ENCODE measurements around the gene DGKQ. TPM values are rescaled to one million over a fixed set of nuclear protein-coding genes. Genes with fewer than 3 reads are reported as not detected.
"Not testable (repeated sequence)": the region's sequence is repeated elsewhere in the genome, so short reads cannot be mapped to it uniquely, and the experiment has no call there.

DGKQ gene
- total RNA-seq, 2 experiments from 2014 or later = 10.8 to 11.1 TPM

- CTCF ChIA-PET = no interaction called here
- Mint-ChIP-seq H3K4me1 (ENCODE audit: low read depth) (peaks cover 8% of the 10 kb centered on the region), H3K36me3 (ENCODE audit: low read depth) (no peaks in the 10 kb centered on the region), H3K9me3 (no peaks in the 10 kb centered on the region), H3K27me3 (ENCODE audit: low read depth) (no peaks in the 10 kb centered on the region), H3K27ac (no peak overlapping the region), H3K4me3 (no peak overlapping the region)
- intact Hi-C loops (cut with micrococcal nuclease) = no loop called here
- peak; percentile 0 for DNase-seq
Observed at GRCh38 chr4:950136-951020, 23.0 kb downstream of the DGKQ start.

- Mint-ChIP-seq H3K4me3 (no peak overlapping the region), H3K27me3 (ENCODE audit: low read depth) (no peaks in the 10 kb centered on the region), H3K36me3 (ENCODE audit: low read depth) (no peaks in the 10 kb centered on the region), H3K4me1 (ENCODE audit: low read depth) (peaks cover 11% of the 10 kb centered on the region), H3K9me3 (no peaks in the 10 kb centered on the region), H3K27ac (no peak overlapping the region)
- CTCF ChIA-PET = no interaction called here
- DNase-seq = no peak
- intact Hi-C loops (cut with micrococcal nuclease) = no loop called here
Observed at GRCh38 chr4:949656-950055, 23.7 kb downstream of the DGKQ start.

GRCh38 chr4:948936-949300 lies 24.5 kb downstream of the DGKQ start:
- Mint-ChIP-seq H3K9me3 (no peaks in the 10 kb centered on the region), H3K4me1 (ENCODE audit: low read depth) (peaks cover 11% of the 10 kb centered on the region), H3K36me3 (ENCODE audit: low read depth) (no peaks in the 10 kb centered on the region), H3K4me3 (no peak overlapping the region), H3K27ac (no peak overlapping the region), H3K27me3 (ENCODE audit: low read depth) (no peaks in the 10 kb centered on the region)
- no peak for DNase-seq
- CTCF ChIA-PET = no interaction called here
- intact Hi-C loops (cut with micrococcal nuclease) = no loop called here

GRCh38 chr4:948101-948935 lies 25.1 kb downstream of the DGKQ start:
- CTCF ChIA-PET = no interaction called here
- Mint-ChIP-seq H3K36me3 (ENCODE audit: low read depth) (no peaks in the 10 kb centered on the region), H3K27ac (no peak overlapping the region), H3K9me3 (no peaks in the 10 kb centered on the region), H3K4me3 (no peak overlapping the region), H3K4me1 (ENCODE audit: low read depth) (peaks cover 11% of the 10 kb centered on the region), H3K27me3 (ENCODE audit: low read depth) (no peaks in the 10 kb centered on the region)
- DNase-seq = no peak
- intact Hi-C loops (cut with micrococcal nuclease) = no loop called here

- H3K27ac Mint-ChIP-seq = no peak overlapping the region
- H3K27me3 Mint-ChIP-seq (ENCODE audit: low read depth) = no peaks in the 10 kb centered on the region
- intact Hi-C loops (cut with micrococcal nuclease) = no loop called here
- CTCF ChIA-PET = no interaction called here
- no peaks in the 10 kb centered on the region for H3K9me3 Mint-ChIP-seq
- no peak overlapping the region for H3K4me3 Mint-ChIP-seq
- H3K4me1 Mint-ChIP-seq (ENCODE audit: low read depth) = peaks cover 11% of the 10 kb centered on the region
- no peak for DNase-seq
- H3K36me3 Mint-ChIP-seq (ENCODE audit: low read depth) = peaks cover 2% of the 10 kb centered on the region
Observed at GRCh38 chr4:947491-947971, 25.8 kb downstream of the DGKQ start.

GRCh38 chr4:946517-947471 lies 26.6 kb downstream of the DGKQ start:
- Mint-ChIP-seq H3K36me3 (ENCODE audit: low read depth) (peaks cover 2% of the 10 kb centered on the region), H3K4me3 (no peak overlapping the region), H3K4me1 (ENCODE audit: low read depth) (peaks cover 11% of the 10 kb centered on the region), H3K9me3 (no peaks in the 10 kb centered on the region), H3K27ac (no peak overlapping the region), H3K27me3 (ENCODE audit: low read depth) (no peaks in the 10 kb centered on the region)
- DNase-seq = no peak
- CTCF ChIA-PET = no interaction called here
- intact Hi-C loops (cut with micrococcal nuclease) = no loop called here

GRCh38 chr4:946103-946450 lies 27.3 kb downstream of the DGKQ start:
- intact Hi-C loops (cut with micrococcal nuclease) = no loop called here
- peaks cover 11% of the 10 kb centered on the region for H3K4me1 Mint-ChIP-seq (ENCODE audit: low read depth)
- CTCF ChIA-PET = no interaction called here
- H3K9me3 Mint-ChIP-seq = no peaks in the 10 kb centered on the region
- H3K27me3 Mint-ChIP-seq (ENCODE audit: low read depth) = no peaks in the 10 kb centered on the region
- no peak overlapping the region for H3K27ac Mint-ChIP-seq
- H3K4me3 Mint-ChIP-seq = no peak overlapping the region
- DNase-seq = no peak
- peaks cover 2% of the 10 kb centered on the region for H3K36me3 Mint-ChIP-seq (ENCODE audit: low read depth)

- Mint-ChIP-seq H3K27me3 (ENCODE audit: low read depth) (no peaks in the 10 kb centered on the region), H3K4me1 (ENCODE audit: low read depth) (peaks cover 11% of the 10 kb centered on the region), H3K36me3 (ENCODE audit: low read depth) (peaks cover 2% of the 10 kb centered on the region), H3K9me3 (no peaks in the 10 kb centered on the region), H3K27ac (no peak overlapping the region), H3K4me3 (no peak overlapping the region)
- CTCF ChIA-PET = no interaction called here
- peak; percentile 1 for DNase-seq
- intact Hi-C loops (cut with micrococcal nuclease) = no loop called here
Observed at GRCh38 chr4:945274-946102, 27.9 kb downstream of the DGKQ start.

GRCh38 chr4:939508-939907 lies 33.9 kb downstream of the DGKQ start:
- DNase-seq; H3K36me3 Mint-ChIP-seq (ENCODE audit: low read depth); H3K27me3 Mint-ChIP-seq (ENCODE audit: low read depth); H3K9me3 Mint-ChIP-seq; H3K4me1 Mint-ChIP-seq (ENCODE audit: low read depth); H3K4me3 Mint-ChIP-seq; intact Hi-C loops (cut with micrococcal nuclease); H3K27ac Mint-ChIP-seq; CTCF ChIA-PET: not testable (repeated sequence)

- intact Hi-C loops (cut with micrococcal nuclease) = loop anchor here (1.0 to 5.0 kb wide), 5 partner anchors 8 to 750 kb away; partner anchors contain the start of genes FAM53A and PCGF3
- Mint-ChIP-seq H3K4me1 (ENCODE audit: low read depth) (peaks cover 45% of the 10 kb centered on the region), H3K27ac (peak overlapping the region; percentile 90), H3K36me3 (ENCODE audit: low read depth) (no peaks in the 10 kb centered on the region), H3K27me3 (ENCODE audit: low read depth) (no peaks in the 10 kb centered on the region), H3K9me3 (no peaks in the 10 kb centered on the region), H3K4me3 (peak overlapping the region; percentile 94)
- CTCF ChIA-PET = interaction anchor here (0.6 to 1.1 kb wide), 4 partner anchors 31 to 640 kb away, joined by 3 to 5 read pairs (median 4); no protein-coding TSS in a partner anchor
- no peak for DNase-seq
Observed at GRCh38 chr4:932713-933070, 40.7 kb downstream of the DGKQ start.

GRCh38 chr4:931960-932712 lies 41.2 kb downstream of the DGKQ start, which contains the start of the genes GAK and TMEM175:
GAK (minus strand) TSS chr4:932316; CDS start chr4:932187, 129 bp downstream.
TMEM175 (plus strand) TSS chr4:932460; CDS start chr4:947740, 15,280 bp downstream.
- peak; percentile 96 for DNase-seq
- Mint-ChIP-seq H3K9me3 (no peaks in the 10 kb centered on the region), H3K4me3 (peak within 1 kb of the TSS; percentile 94), H3K36me3 (ENCODE audit: low read depth) (no peaks in the 10 kb centered on the region), H3K27me3 (ENCODE audit: low read depth) (no peaks in the 10 kb centered on the region), H3K4me1 (ENCODE audit: low read depth) (peaks cover 45% of the 10 kb centered on the region), H3K27ac (peak within 1 kb of the TSS; percentile 90)
- intact Hi-C loops (cut with micrococcal nuclease) = loop anchor here (1.0 to 5.0 kb wide), 5 partner anchors 8 to 750 kb away; partner anchors contain the start of genes FAM53A and PCGF3
- CTCF ChIA-PET = interaction anchor here (0.6 to 1.1 kb wide), 4 partner anchors 30 to 640 kb away, joined by 3 to 5 read pairs (median 4); no protein-coding TSS in a partner anchor
